Subcutaneous adipose tissue (tissue), 4 donors: ENCODE measurements around the gene DRC3. TPM values are rescaled to one million over a fixed set of nuclear protein-coding genes. Genes with fewer than 3 reads are reported as not detected.

ENCODE experiments used
- total RNA-seq, 4 donors: library from RNA; depleted of rRNA; stranded (reverse); fragments of >200 nt; gene quantifications; one replicate each; pipeline ENCODE4 v1.1.0, GENCODE V29; 2016
- TF ChIP-seq, protein P1 (sequence below): fragments of 450-650 bp; IDR thresholded peaks from one replicate; pipeline ENCODE4 v1.5.1; 2016; ENCODE audit warnings: low read depth, mild to moderate bottlenecking, control low read depth, antibody characterized with exemption, moderate library complexity

The DRC3 gene
- total RNA-seq, 4 donors from 2014 or later: 0.38 to 1.3 (median 0.91) TPM

DNA sequence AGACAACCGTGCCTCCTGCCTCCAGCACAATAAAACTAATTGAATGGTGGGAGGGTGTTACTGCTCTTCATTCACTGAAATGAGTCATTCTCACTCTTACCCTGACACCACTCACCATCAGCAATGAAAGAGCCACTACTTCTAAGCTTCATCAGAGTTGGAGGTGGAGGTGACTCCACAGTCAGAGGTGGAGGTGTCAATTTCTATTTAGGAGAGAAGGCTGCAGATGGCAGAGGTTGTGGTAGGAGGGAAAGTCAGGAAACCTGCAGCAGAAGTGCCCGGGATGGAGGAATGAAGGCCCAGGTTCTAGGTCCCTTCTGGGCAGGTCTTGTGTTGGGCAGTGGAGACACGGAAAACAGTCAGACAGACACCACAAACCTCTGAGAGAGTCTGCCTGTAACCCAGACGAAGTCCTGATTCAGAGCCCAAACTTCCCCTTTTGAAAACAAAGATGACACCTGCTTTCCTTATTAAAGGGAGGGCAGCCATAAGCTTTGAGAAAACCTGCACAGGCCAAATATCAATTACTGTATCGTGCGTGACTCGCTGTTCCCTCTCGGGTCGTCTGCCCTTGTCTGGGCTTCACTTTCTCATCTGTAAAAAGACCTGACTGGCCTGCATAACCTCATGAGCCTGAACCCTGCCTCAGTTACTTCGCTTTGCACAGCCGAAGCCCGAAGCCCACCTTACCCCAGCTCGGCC lies 65.6 kb downstream of the DRC3 start:
- TF ChIP-seq, protein P1, sequence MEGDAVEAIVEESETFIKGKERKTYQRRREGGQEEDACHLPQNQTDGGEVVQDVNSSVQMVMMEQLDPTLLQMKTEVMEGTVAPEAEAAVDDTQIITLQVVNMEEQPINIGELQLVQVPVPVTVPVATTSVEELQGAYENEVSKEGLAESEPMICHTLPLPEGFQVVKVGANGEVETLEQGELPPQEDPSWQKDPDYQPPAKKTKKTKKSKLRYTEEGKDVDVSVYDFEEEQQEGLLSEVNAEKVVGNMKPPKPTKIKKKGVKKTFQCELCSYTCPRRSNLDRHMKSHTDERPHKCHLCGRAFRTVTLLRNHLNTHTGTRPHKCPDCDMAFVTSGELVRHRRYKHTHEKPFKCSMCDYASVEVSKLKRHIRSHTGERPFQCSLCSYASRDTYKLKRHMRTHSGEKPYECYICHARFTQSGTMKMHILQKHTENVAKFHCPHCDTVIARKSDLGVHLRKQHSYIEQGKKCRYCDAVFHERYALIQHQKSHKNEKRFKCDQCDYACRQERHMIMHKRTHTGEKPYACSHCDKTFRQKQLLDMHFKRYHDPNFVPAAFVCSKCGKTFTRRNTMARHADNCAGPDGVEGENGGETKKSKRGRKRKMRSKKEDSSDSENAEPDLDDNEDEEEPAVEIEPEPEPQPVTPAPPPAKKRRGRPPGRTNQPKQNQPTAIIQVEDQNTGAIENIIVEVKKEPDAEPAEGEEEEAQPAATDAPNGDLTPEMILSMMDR: no peak

DNA sequence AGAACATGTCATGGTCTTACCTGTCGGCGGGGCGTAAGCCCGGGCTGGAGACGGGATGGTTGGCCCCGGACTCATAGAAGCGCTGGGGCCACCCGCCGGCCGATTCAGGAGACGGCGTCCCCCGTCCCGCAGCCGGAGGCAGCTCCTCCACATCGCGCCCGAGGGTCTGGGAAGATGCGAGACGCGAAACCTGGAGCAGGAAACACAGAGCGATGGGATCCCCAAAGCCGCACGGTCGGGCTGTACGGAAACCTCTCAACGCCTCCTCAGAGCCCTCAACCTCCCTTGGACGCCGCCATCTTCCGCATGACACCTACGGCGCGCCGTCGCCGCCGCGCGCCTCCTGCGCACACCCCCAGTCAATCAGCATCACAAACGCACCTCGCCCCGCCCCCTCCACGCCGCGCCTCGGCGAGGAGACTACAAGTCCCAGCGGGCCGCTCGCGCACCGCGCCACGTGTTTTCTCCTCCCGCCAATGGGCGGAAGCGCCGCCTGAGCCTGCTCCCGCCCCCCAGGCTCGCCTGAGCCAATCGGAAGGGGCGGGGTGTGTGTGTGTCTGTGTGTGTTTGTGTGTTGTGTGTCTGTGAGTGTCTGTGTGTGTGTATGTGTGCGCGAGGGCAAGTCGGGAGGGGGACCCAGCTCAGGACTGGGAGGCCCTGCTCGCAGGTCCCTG lies 66.3 kb downstream of the DRC3 start, which contains the start of the genes ATPAF2 and GID4:
ATPAF2 (minus strand) TSS at position 308 of the 674 bp plus-strand sequence; CDS start at position 153, 155 bp downstream.
GID4 (plus strand) TSS at position 548 of the 674 bp plus-strand sequence; CDS start at position 605, 57 bp downstream.
- TF ChIP-seq, protein P1: no peak

DNA sequence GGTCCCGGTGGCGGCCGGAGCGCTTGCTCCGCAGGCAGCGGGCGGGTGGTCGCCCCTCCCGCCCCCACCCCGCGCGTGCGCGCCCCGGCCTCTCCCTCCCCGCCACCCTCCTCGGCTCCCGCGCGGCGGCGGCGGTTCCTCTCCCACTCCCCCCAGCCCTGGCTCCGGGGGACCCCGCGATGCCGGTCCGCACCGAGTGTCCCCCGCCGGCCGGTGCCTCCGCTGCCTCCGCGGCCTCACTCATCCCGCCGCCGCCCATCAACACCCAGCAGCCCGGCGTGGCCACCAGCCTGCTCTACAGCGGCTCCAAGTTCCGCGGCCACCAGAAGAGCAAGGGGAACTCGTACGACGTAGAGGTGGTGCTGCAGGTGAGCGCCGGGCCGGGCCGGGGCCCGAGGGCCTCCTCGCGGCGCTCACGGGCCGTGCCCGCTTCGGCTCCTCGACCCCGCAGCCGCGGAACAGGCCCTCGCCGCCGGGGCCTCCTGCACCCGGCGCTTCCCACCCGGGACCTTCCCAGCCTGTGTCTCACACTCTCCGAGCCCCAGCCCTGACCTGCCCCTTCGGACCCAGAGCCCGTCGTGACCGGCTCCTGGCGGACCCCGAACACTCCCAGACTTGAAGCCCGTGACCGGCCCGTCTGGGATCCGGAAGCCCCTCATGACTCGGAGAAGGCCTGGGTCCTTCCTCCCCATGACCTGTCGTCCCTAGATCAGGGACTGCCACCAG lies 67.0 kb downstream of the DRC3 start:
- TF ChIP-seq, protein P1: no peak

DNA sequence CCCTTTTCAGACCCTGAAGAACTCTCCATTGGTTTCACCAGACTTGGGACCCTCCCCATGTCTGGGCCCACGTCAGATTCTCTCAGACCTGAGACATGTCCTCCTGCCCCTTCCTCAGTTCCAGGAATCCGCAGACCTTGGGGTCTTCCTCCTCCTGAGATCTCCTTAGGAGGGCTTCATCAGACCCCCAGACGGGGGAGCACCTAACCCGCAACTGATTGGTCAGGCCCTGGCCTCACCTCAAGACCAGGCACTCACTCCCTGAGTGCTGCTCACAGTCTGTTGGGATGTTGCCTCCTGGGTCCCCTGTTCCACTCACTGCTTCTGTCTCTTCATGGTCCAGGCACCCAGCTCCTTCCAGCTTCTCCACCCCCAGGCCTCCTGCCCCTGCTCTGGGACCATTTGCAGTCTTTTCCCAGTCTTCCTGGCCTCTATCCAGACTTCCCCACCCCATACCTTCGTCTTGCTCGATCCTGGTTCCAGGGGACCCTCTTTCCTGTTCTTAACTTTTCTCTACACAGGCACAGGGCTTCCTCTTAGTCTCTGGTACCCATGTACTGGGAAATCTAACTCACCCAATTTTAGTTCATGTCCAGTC lies 67.7 kb downstream of the DRC3 start:
- TF ChIP-seq, protein P1: no peak

DNA sequence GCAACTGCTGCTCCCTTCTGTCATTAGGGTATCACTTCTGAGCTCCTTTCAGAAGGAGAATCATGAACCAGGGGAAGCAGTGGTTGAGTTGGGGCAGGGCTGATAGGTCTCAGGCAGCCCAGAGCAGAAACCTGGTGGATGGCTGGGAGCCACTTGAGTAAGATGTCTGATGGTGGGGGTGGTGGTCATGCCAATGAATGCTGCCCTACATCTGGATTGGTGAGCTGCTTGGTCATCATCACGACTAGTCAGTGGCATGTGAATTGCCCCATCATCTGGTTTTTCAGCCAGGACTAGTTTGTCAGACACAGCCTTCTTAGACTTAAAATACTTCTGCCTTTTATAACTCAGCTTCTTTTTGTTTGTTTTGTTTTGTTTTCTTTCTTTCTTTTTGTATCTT lies 69.1 kb downstream of the DRC3 start:
- TF ChIP-seq, protein P1: no peak

DNA sequence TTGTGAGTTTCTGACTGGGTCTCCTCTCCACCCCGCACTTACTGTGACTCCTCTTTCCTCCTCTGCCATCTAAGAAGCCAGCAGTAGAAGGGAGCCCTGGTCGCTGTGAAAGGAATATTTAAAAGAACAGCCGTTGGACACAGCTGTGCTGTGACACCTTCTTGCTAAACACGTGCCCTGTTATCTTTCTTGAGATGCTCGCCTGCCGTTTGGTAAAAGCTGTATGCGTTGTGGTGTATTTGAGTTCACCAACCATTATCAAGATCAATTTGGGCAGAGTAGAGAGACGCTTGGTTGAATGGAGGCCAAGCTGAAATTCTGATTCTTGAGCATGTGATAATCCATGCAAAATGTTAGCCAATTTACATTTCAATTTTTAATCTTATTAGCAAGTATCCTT lies 70.3 kb downstream of the DRC3 start:
- TF ChIP-seq, protein P1: no peak

DNA sequence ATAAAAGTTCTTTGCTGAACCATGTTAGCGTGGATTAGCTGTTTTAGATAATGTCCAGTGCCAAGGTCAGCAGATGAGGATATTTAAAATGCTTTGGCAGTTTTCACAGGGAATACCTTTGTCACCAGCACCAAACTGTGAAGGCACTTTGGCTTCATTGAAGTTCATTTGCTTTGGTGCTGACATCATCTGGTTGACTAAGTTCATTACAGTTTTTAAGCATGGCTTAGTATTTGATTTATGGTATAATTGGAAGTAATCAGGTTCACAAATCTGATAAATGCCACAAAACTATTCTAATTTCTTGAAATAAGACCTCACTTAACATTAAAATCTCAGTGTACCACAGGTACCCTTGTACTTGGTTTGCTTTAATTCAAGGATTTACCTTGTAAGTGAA lies 70.8 kb downstream of the DRC3 start:
- TF ChIP-seq, protein P1: no peak
